GM12864 (cell line): Measurements from ENCODE around the gene PCARE.
"Not testable (repeated sequence)": the region's sequence is repeated elsewhere in the genome, so short reads cannot be mapped to it uniquely, and the experiment has no call there.

Experiments
- DNase-seq: peaks from one replicate; pipeline ENCODE4 v3.0.0-alpha.2; 2011; ENCODE audit warnings: low read depth
- H3K4me3 ChIP-seq: 2 replicates; pipeline ENCODE4 v1.5.1; 2011; ENCODE audit warnings: mild to moderate bottlenecking, low read depth, low read length, control low read depth
- CTCF ChIP-seq: IDR thresholded peaks from 2 replicates; pipeline ENCODE4 v1.5.1; 2011; ENCODE audit warnings: low read depth, mild to moderate bottlenecking, moderate library complexity, low read length, control low read depth, inconsistent platforms; ENCODE audit errors: missing control alignments

Gene PCARE

GRCh38 chr2:29096969-29097368 lies 22.6 kb upstream of the PCARE start:
- no peak overlapping the region for H3K4me3 ChIP-seq
- no peak for DNase-seq
- no peak for TF ChIP-seq CTCF

GRCh38 chr2:29090311-29090710 lies 16.0 kb upstream of the PCARE start:
- not testable (repeated sequence) for H3K4me3 ChIP-seq, DNase-seq

- DNase-seq, result no peak
- no peak overlapping the region for H3K4me3 ChIP-seq
- no peak for TF ChIP-seq CTCF
Observed at GRCh38 chr2:29084554-29084953, 10.2 kb upstream of the PCARE start.

DNA sequence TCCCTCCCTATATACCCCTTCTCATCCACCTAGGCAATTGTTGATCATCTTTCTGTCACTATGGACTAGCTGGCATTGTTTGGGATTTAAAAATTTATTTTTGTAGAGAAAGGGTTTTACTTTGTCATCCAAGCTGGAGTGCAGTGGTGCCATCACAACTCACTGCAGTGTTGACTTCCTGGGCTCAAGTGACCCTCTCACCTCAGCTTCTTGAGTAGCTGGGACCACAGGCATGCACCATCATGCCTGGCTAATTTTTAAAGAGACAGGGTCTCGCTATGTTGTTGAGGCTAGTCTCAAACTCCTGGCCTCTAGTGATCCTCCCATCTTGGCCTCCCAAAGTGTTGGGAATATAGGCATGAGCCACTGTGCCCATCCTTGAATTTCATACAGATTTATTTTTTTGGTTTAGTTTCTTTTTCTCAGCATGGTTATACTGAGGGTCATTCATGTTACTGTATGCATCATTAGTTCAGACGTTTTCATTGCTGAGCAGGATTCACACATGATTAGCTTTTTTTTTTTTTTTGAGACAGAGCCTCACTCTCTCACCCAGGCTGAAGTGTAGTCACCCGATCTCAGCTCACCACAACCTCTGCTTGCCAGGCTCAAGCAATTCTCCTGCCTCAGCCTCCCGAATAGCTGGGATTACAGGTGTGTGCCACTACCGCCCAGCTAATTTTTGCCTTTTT lies 8.6 kb upstream of the PCARE start:
- TF ChIP-seq CTCF, result no peak
- no peak overlapping the region for H3K4me3 ChIP-seq

GRCh38 chr2:29080886-29081743 lies 6.8 kb upstream of the PCARE start:
- H3K4me3 ChIP-seq, result no peak overlapping the region
- no peak for TF ChIP-seq CTCF
- DNase-seq, result no peak

More for the DNA sequence above, 8.6 kb upstream of the PCARE start:
- peak; percentile 29 for DNase-seq

DNA sequence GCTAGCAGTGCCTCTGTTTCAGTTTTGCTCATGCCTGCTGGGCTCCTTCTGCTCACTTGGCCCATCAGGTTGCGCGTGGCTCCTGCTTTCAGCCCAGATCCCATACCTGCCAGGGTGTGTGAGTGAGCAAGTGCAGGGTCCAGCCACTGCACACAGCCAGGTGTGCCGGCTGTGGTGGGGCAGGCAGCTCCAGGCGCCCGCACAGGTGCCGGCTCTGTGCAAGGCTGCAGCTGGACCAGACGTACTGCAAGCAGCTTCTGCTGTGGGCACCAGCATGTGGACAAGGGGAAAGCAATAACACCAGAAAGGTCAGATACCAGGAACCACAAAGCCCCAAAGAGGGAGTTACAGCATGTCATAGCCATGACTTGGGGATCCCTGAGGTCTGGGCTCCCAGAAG lies 5.6 kb upstream of the PCARE start:
- H3K4me3 ChIP-seq, result no peak overlapping the region
- DNase-seq, result no peak
- TF ChIP-seq CTCF, result no peak

DNA sequence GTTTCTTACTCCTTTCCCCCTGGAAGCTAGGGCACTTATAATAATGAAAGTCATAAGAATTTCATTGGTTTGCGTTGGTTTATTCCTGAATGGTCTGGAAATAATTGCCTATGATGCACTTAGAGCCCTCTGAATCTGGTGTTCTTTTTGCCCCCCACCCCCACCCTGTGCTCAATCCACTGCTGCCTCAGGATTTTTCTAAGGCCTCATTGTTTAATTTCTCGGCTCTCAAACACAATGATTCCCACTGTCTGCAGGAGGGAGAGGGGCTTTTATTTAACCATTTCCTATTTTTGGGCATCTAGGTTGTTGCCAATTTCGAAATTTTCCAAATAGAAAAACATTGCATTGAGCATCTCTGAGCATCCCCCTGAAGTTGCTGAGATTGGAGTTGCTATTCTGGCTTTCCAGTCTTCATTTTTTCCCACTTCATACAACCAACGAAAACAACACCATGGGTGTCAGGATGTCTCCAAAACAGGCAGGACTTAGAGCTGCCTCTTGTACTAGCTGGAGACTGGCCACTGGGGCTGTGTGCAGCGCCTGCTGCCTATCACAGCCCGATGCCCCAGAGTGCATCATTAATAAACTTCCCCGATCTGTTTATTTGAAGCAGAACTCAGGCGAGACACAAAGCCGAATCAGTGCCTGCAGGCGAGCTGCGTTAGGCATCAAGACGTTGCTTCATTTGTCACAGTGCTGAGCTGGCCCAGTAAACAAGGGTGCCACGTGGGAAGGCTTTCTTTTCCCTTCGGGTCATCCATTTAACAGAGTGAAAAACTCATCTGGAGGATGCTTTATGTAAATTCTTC lies 1.8 kb upstream of the PCARE start:
- H3K4me3 ChIP-seq, result no peak overlapping the region
- TF ChIP-seq CTCF, result no peak
- DNase-seq, result no peak
